ENCODE measurements around the gene MARCHF10.

- TF ChIP-seq POLR2A (IDR thresholded peaks at IDR 0.05; ENCODE audit: low read length) (no peak), GATA1 (IDR thresholded peaks at IDR 0.05; ENCODE audit: low read depth, low read length) (no peak)
Observed at GRCh38 chr17:62796291-62796690, 11.8 kb downstream of the MARCHF10 start.
